Measurements from ENCODE around the gene ECEL1. TPM values are rescaled to one million over a fixed set of nuclear protein-coding genes. Genes with fewer than 3 reads are reported as not detected.
A peak's percentile ranks its signal among the peaks of the same experiment; 100 is the strongest.
"Not testable (repeated sequence)": the region's sequence is repeated elsewhere in the genome, so short reads cannot be mapped to it uniquely, and the experiment has no call there.

Gene ECEL1
- total RNA-seq, 1 donor from 2014 or later: not detected

GRCh38 chr2:232454630-232455029 is 33.0 kb downstream of the ECEL1 start:
- Mint-ChIP-seq H3K36me3 (ENCODE audit: low read depth) (no peaks in the 10 kb centered on the region), H3K27ac (no peak overlapping the region), H3K9me3 (no peaks in the 10 kb centered on the region), H3K27me3 (ENCODE audit: insufficient read depth) (peaks cover 5% of the 10 kb centered on the region), H3K4me3 (no peak overlapping the region), H3K4me1 (ENCODE audit: low read depth) (no peaks in the 10 kb centered on the region)
- intact Hi-C loops (cut with micrococcal nuclease): no loop called here
- DNase-seq (ENCODE audit: low spot score): no peak

GRCh38 chr2:232451645-232452044 is 36.0 kb downstream of the ECEL1 start:
- H3K4me1 Mint-ChIP-seq (ENCODE audit: low read depth); H3K9me3 Mint-ChIP-seq; H3K27ac Mint-ChIP-seq; intact Hi-C loops (cut with micrococcal nuclease); H3K36me3 Mint-ChIP-seq (ENCODE audit: low read depth); H3K4me3 Mint-ChIP-seq; DNase-seq (ENCODE audit: low spot score); H3K27me3 Mint-ChIP-seq (ENCODE audit: insufficient read depth): not testable (repeated sequence)

- H3K27ac Mint-ChIP-seq: no peak overlapping the region
- H3K36me3 Mint-ChIP-seq (ENCODE audit: low read depth): no peaks in the 10 kb centered on the region
- no peaks in the 10 kb centered on the region for H3K9me3 Mint-ChIP-seq
- H3K4me3 Mint-ChIP-seq: no peak overlapping the region
- DNase-seq (ENCODE audit: low spot score): no peak
- peaks cover 3% of the 10 kb centered on the region for H3K27me3 Mint-ChIP-seq (ENCODE audit: insufficient read depth)
- peaks cover 4% of the 10 kb centered on the region for H3K4me1 Mint-ChIP-seq (ENCODE audit: low read depth)
- intact Hi-C loops (cut with micrococcal nuclease): no loop called here
Measured at GRCh38 chr2:232449964-232450363, 37.7 kb downstream of the ECEL1 start.

GRCh38 chr2:232448304-232448690 is 39.3 kb downstream of the ECEL1 start:
- Mint-ChIP-seq H3K36me3 (ENCODE audit: low read depth) (no peaks in the 10 kb centered on the region), H3K9me3 (no peaks in the 10 kb centered on the region), H3K4me3 (no peak overlapping the region), H3K4me1 (ENCODE audit: low read depth) (peaks cover 4% of the 10 kb centered on the region), H3K27ac (no peak overlapping the region), H3K27me3 (ENCODE audit: insufficient read depth) (peaks cover 2% of the 10 kb centered on the region)
- no peak for DNase-seq (ENCODE audit: low spot score)
- intact Hi-C loops (cut with micrococcal nuclease): no loop called here

- intact Hi-C loops (cut with micrococcal nuclease): no loop called here
- H3K36me3 Mint-ChIP-seq (ENCODE audit: low read depth): no peaks in the 10 kb centered on the region
- H3K27me3 Mint-ChIP-seq (ENCODE audit: insufficient read depth): peaks cover 2% of the 10 kb centered on the region
- H3K4me1 Mint-ChIP-seq (ENCODE audit: low read depth): peaks cover 4% of the 10 kb centered on the region
- H3K4me3 Mint-ChIP-seq: no peak overlapping the region
- H3K27ac Mint-ChIP-seq: no peak overlapping the region
- no peak for DNase-seq (ENCODE audit: low spot score)
- no peaks in the 10 kb centered on the region for H3K9me3 Mint-ChIP-seq
Measured at GRCh38 chr2:232447638-232448303, 39.9 kb downstream of the ECEL1 start.

GRCh38 chr2:232447091-232447620 is 40.5 kb downstream of the ECEL1 start:
- Mint-ChIP-seq H3K9me3 (no peaks in the 10 kb centered on the region), H3K27me3 (ENCODE audit: insufficient read depth) (peaks cover 2% of the 10 kb centered on the region), H3K4me1 (ENCODE audit: low read depth) (peaks cover 4% of the 10 kb centered on the region), H3K4me3 (no peak overlapping the region), H3K36me3 (ENCODE audit: low read depth) (no peaks in the 10 kb centered on the region), H3K27ac (no peak overlapping the region)
- intact Hi-C loops (cut with micrococcal nuclease): no loop called here
- no peak for DNase-seq (ENCODE audit: low spot score)

- H3K27ac Mint-ChIP-seq; H3K4me1 Mint-ChIP-seq (ENCODE audit: low read depth); H3K27me3 Mint-ChIP-seq (ENCODE audit: insufficient read depth); H3K36me3 Mint-ChIP-seq (ENCODE audit: low read depth); H3K4me3 Mint-ChIP-seq; H3K9me3 Mint-ChIP-seq; intact Hi-C loops (cut with micrococcal nuclease); DNase-seq (ENCODE audit: low spot score): not testable (repeated sequence)
Measured at GRCh38 chr2:232446266-232446777, 41.3 kb downstream of the ECEL1 start.

- intact Hi-C loops (cut with micrococcal nuclease): loop anchor here (2.0 kb wide), 1 partner anchor 77 kb away; no protein-coding TSS in a partner anchor
- not testable (repeated sequence) for H3K9me3 Mint-ChIP-seq; H3K4me1 Mint-ChIP-seq (ENCODE audit: low read depth); H3K27ac Mint-ChIP-seq; H3K27me3 Mint-ChIP-seq (ENCODE audit: insufficient read depth); DNase-seq (ENCODE audit: low spot score); H3K36me3 Mint-ChIP-seq (ENCODE audit: low read depth); H3K4me3 Mint-ChIP-seq
Measured at GRCh38 chr2:232445149-232445885, 42.3 kb downstream of the ECEL1 start.

DNA sequence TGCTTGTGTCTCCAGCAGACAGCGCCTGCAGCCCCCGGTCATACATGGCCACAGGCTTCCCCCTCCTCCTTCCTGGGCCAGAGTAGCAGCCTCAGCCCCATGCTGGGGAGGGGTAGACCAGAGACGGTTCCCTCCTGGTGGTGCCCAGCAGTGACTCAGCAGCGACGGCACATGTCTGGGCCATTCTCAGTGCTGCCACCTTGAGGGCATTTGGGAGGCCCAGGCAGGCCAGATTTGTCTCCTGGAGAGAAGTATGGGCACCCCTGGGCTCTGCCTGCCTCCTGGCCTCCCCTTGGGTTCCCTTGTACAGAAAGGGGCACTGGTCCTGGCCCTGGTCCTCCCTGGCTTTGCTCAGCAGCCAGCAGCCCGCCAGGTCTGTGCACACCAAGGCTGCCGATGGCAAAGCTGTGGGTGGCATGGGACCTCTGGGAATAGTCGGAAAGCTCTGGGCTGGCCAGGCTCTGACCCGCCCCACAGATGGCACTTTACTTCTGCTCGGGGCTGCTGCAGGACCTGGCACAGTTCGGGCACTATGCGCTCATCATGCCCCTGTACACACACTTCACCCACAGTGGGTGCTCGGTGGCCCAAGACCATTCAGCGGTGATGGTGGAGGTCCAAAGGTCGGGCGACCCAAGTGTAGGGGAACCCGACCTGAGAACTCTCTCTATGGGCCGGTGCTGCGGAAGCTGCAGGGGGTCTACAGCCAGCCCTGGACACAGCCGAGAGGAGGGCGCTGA is 43.1 kb downstream of the ECEL1 start:
- H3K9me3 Mint-ChIP-seq: no peaks in the 10 kb centered on the region
- no peaks in the 10 kb centered on the region for H3K36me3 Mint-ChIP-seq (ENCODE audit: low read depth)
- intact Hi-C loops (cut with micrococcal nuclease): loop anchor here (2.0 to 5.0 kb wide), 2 partner anchors 78 to 122 kb away; no protein-coding TSS in a partner anchor
- H3K27me3 Mint-ChIP-seq (ENCODE audit: insufficient read depth): peaks cover 2% of the 10 kb centered on the region
- no peak overlapping the region for H3K27ac Mint-ChIP-seq
- peak; percentile 57 for DNase-seq (ENCODE audit: low spot score)
- no peak overlapping the region for H3K4me3 Mint-ChIP-seq
- peaks cover 4% of the 10 kb centered on the region for H3K4me1 Mint-ChIP-seq (ENCODE audit: low read depth)

DNA sequence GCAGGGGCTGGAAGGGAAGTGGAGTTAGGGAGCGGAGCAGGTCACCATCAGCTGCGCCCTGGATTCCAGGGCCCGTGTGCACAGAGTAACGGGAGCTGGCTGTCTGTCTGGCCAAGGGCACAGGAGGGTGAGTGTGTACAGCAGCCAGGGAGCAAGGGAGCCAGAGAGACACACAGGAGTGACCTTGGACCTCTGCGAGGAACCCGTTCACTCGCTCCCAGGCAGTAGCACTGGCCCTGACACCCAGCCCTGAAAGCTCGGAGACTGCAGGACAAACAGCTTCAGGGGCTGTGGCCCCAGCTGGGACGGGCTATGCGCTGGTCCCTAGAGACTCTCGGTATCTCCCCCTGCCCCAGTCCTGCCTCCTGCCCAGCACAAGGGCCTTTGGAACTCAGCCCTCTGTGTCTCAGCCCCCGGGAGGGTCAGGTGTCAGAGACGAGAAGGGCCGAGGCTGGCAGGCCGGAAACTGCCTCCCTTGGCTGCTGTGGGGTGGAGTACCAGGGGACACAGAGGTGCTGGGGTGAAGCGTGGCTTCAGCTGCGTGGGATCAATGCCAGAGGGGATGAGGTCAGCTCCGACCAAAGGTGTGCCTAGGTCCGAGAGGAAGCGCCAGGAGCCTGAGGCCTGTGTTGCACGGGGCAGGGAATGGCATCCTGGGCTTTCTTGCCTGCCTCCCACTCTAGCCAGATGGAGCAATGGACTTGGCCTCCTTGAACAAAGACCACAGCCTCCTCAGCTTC is 43.8 kb downstream of the ECEL1 start:
- not testable (repeated sequence) for H3K36me3 Mint-ChIP-seq (ENCODE audit: low read depth); H3K4me1 Mint-ChIP-seq (ENCODE audit: low read depth); H3K27ac Mint-ChIP-seq; H3K9me3 Mint-ChIP-seq; H3K27me3 Mint-ChIP-seq (ENCODE audit: insufficient read depth); DNase-seq (ENCODE audit: low spot score); H3K4me3 Mint-ChIP-seq
- intact Hi-C loops (cut with micrococcal nuclease): loop anchor here (2.0 to 5.0 kb wide), 2 partner anchors 79 to 122 kb away; no protein-coding TSS in a partner anchor

DNA sequence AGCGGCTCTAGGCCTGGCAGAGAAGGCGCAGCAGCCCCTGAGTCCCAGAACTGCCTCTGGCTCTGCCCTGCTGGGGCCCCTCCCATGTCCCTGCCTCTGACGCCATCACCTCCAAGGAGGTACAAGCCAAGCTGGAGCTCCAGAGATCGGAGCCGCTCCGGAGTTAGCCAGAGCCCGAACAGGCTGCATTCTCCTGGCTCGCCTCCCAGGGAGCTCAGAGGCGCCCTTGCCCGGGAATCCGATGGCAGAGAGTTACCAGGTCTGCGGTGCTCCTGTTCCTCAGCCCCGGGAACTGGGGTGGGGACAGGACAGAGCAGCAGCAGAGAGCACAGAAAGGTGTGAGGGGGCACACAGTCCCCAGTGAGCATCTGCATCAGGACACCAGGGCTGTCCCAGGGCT is 44.6 kb downstream of the ECEL1 start:
- DNase-seq (ENCODE audit: low spot score); H3K4me1 Mint-ChIP-seq (ENCODE audit: low read depth); H3K27ac Mint-ChIP-seq; H3K9me3 Mint-ChIP-seq; H3K36me3 Mint-ChIP-seq (ENCODE audit: low read depth); H3K4me3 Mint-ChIP-seq; H3K27me3 Mint-ChIP-seq (ENCODE audit: insufficient read depth): not testable (repeated sequence)
- intact Hi-C loops (cut with micrococcal nuclease): loop anchor here (5.0 kb wide), 1 partner anchor 121 kb away; no protein-coding TSS in a partner anchor

DNA sequence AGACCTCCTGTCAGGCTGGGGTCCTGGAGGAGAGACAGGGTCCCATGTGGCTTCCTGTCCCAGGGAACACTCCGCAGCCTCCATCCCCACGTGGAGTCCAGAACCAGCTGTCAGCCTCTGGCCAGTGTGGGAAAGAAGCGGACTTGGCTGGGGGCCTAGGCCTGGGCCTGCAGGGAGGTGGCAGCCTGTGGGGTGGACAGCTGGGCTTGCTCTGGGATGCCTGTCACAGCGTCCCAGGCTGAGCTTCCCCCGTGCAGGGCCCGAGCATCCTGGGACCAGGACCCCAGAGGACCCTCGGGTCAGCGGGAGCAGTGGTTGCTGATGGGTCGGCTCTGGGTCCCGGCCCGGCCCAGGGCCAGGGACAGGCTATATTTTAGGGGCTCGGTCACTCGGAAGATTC is 45.2 kb downstream of the ECEL1 start:
- H3K4me1 Mint-ChIP-seq (ENCODE audit: low read depth); DNase-seq (ENCODE audit: low spot score): not testable (repeated sequence)

More for the DNA sequence above, 45.2 kb downstream of the ECEL1 start:
- not testable (repeated sequence) for H3K9me3 Mint-ChIP-seq; H3K36me3 Mint-ChIP-seq (ENCODE audit: low read depth); H3K27ac Mint-ChIP-seq; H3K27me3 Mint-ChIP-seq (ENCODE audit: insufficient read depth); H3K4me3 Mint-ChIP-seq
- intact Hi-C loops (cut with micrococcal nuclease): loop anchor here (5.0 kb wide), 1 partner anchor 120 kb away; no protein-coding TSS in a partner anchor
